Activated CD4-positive, alpha-beta memory T cell treated with anti-CD3 and anti-CD28 coated beads, Interleukin-2, amount 10 ng/mL, durations not matched to agents 7 days and 5 days (primary cell): ENCODE measurements around the gene ZNF280D. TPM values are rescaled to one million over a fixed set of nuclear protein-coding genes. Genes with fewer than 3 reads are reported as not detected.
A peak's percentile ranks its signal among the peaks of the same experiment; 100 is the strongest.
"Not testable (repeated sequence)": the region's sequence is repeated elsewhere in the genome, so short reads cannot be mapped to it uniquely, and the experiment has no call there.

Experiments used
- CTCF ChIA-PET: fragments of 350-600 bp; sonication (Branson Sonifier 250); formaldehyde crosslinking; loops from one replicate; lab custom pipeline; 2021; ENCODE audit warnings: antibody characterized with exemption, inconsistent platforms; lab: Charles Lee
- POLR2A ChIA-PET: fragments of 350-600 bp; sonication (Branson Sonifier 250); formaldehyde crosslinking; loops from one replicate; lab custom pipeline; 2021; ENCODE audit warnings: antibody characterized with exemption; lab: Charles Lee
- DNase-seq: peaks from one replicate; pipeline ENCODE4 v3.0.0-alpha.2; 2020
- H3K27ac Mint-ChIP-seq: one replicate; pipeline ENCODE4 v1.8.0; 2021; ENCODE audit warnings: mild to moderate bottlenecking, mixed read lengths
- H3K27me3 Mint-ChIP-seq: one replicate; pipeline ENCODE4 v1.8.0; 2021; ENCODE audit warnings: mixed read lengths
- H3K36me3 Mint-ChIP-seq: one replicate; pipeline ENCODE4 v1.8.0; 2021; ENCODE audit warnings: low read depth, mixed read lengths
- H3K4me1 Mint-ChIP-seq: one replicate; pipeline ENCODE4 v1.8.0; 2021; ENCODE audit warnings: mixed read lengths
- H3K4me3 Mint-ChIP-seq: one replicate; pipeline ENCODE4 v1.8.0; 2021; ENCODE audit warnings: mild to moderate bottlenecking, mixed read lengths
- H3K9me3 Mint-ChIP-seq: one replicate; pipeline ENCODE4 v1.8.0; 2021; ENCODE audit warnings: mixed read lengths
- total RNA-seq, 2 experiments: library from RNA; stranded (reverse); gene quantifications; one replicate each; pipeline ENCODE4 v1.2.3, GENCODE V29; 2021

ZNF280D gene
- total RNA-seq: 10 to 100 TPM; 23.4 to 24.4 TPM

- POLR2A ChIA-PET: interaction anchor here (0.8 to 2.6 kb wide), 10 partner anchors 9 to 269 kb away, joined by 3 to 10 read pairs (median 4); partner anchors contain the start of genes MNS1 and TCF12
- Mint-ChIP-seq H3K4me1 (peaks cover 35% of the 10 kb centered on the region), H3K27ac (peak within 1 kb of the TSS; percentile 81), H3K4me3 (peak within 1 kb of the TSS; percentile 94), H3K36me3 (peaks cover 19% of the 10 kb centered on the region), H3K9me3 (no peaks in the 10 kb centered on the region), H3K27me3 (peaks cover 3% of the 10 kb centered on the region)
- CTCF ChIA-PET: interaction anchor here (0.7 kb wide), 1 partner anchor 185 kb away, joined by 3 read pairs; the partner anchor contains the start of gene TCF12
- DNase-seq: peak; percentile 82
Observed at GRCh38 chr15:56733136-56734012, at the start of gene ZNF280D. TSS of gene ZNF280D (minus strand) at chr15:56733509. CDS start at chr15:56707109, 26,400 bp downstream.

GRCh38 chr15:56782306-56782705 lies 49.0 kb upstream of the ZNF280D start:
- Mint-ChIP-seq H3K9me3 (peaks cover 30% of the 10 kb centered on the region), H3K4me3 (no peak overlapping the region), H3K27me3 (peaks cover 4% of the 10 kb centered on the region), H3K36me3 (peaks cover 20% of the 10 kb centered on the region), H3K27ac (no peak overlapping the region), H3K4me1 (peaks cover 29% of the 10 kb centered on the region)
- POLR2A ChIA-PET: no interaction called here
- CTCF ChIA-PET: no interaction called here
- DNase-seq: no peak

GRCh38 chr15:56781666-56782065 lies 48.4 kb upstream of the ZNF280D start:
- POLR2A ChIA-PET: no interaction called here
- CTCF ChIA-PET: no interaction called here
- peaks cover 23% of the 10 kb centered on the region for H3K4me1 Mint-ChIP-seq
- no peak overlapping the region for H3K27ac Mint-ChIP-seq
- no peak overlapping the region for H3K4me3 Mint-ChIP-seq
- H3K9me3 Mint-ChIP-seq: peaks cover 30% of the 10 kb centered on the region
- peaks cover 4% of the 10 kb centered on the region for H3K27me3 Mint-ChIP-seq
- no peak for DNase-seq
- H3K36me3 Mint-ChIP-seq: peaks cover 19% of the 10 kb centered on the region

GRCh38 chr15:56780102-56780725 lies 46.9 kb upstream of the ZNF280D start:
- H3K27ac Mint-ChIP-seq, POLR2A ChIA-PET, CTCF ChIA-PET, H3K4me3 Mint-ChIP-seq, H3K27me3 Mint-ChIP-seq: not testable (repeated sequence)
- H3K36me3 Mint-ChIP-seq: peaks cover 15% of the 10 kb centered on the region
- peaks cover 28% of the 10 kb centered on the region for H3K4me1 Mint-ChIP-seq
- H3K9me3 Mint-ChIP-seq: peaks cover 30% of the 10 kb centered on the region
- DNase-seq: peak; percentile 38

- H3K27ac Mint-ChIP-seq, CTCF ChIA-PET, H3K4me3 Mint-ChIP-seq, POLR2A ChIA-PET, H3K27me3 Mint-ChIP-seq, DNase-seq: not testable (repeated sequence)
- Mint-ChIP-seq H3K36me3 (peaks cover 15% of the 10 kb centered on the region), H3K4me1 (peaks cover 34% of the 10 kb centered on the region), H3K9me3 (peaks cover 30% of the 10 kb centered on the region)
Observed at GRCh38 chr15:56779449-56779848, 46.1 kb upstream of the ZNF280D start.

GRCh38 chr15:56778761-56779160 lies 45.5 kb upstream of the ZNF280D start:
- peaks cover 38% of the 10 kb centered on the region for H3K4me1 Mint-ChIP-seq
- ChIA-PET CTCF (no interaction called here), POLR2A (no interaction called here)
- peaks cover 27% of the 10 kb centered on the region for H3K9me3 Mint-ChIP-seq
- no peak for DNase-seq
- no peak overlapping the region for H3K27ac Mint-ChIP-seq
- H3K27me3 Mint-ChIP-seq: peaks cover 11% of the 10 kb centered on the region
- no peak overlapping the region for H3K4me3 Mint-ChIP-seq
- H3K36me3 Mint-ChIP-seq: peaks cover 15% of the 10 kb centered on the region

GRCh38 chr15:56776839-56777238 lies 43.5 kb upstream of the ZNF280D start:
- DNase-seq: no peak
- H3K9me3 Mint-ChIP-seq: peaks cover 17% of the 10 kb centered on the region
- no peak overlapping the region for H3K27ac Mint-ChIP-seq
- no peak overlapping the region for H3K4me3 Mint-ChIP-seq
- H3K4me1 Mint-ChIP-seq: peaks cover 32% of the 10 kb centered on the region
- H3K36me3 Mint-ChIP-seq: peaks cover 15% of the 10 kb centered on the region
- ChIA-PET POLR2A (no interaction called here), CTCF (no interaction called here)
- H3K27me3 Mint-ChIP-seq: peaks cover 11% of the 10 kb centered on the region

- H3K27me3 Mint-ChIP-seq: peaks cover 14% of the 10 kb centered on the region
- ChIA-PET POLR2A (interaction anchor here (1.3 kb wide), 1 partner anchor 10 kb away, joined by 3 read pairs; no protein-coding TSS in a partner anchor), CTCF (no interaction called here)
- no peak for DNase-seq
- H3K36me3 Mint-ChIP-seq: peaks cover 12% of the 10 kb centered on the region
- no peak overlapping the region for H3K27ac Mint-ChIP-seq
- peaks cover 13% of the 10 kb centered on the region for H3K9me3 Mint-ChIP-seq
- H3K4me1 Mint-ChIP-seq: peaks cover 29% of the 10 kb centered on the region
- no peak overlapping the region for H3K4me3 Mint-ChIP-seq
Observed at GRCh38 chr15:56775641-56776040, 42.3 kb upstream of the ZNF280D start.

- no peak overlapping the region for H3K27ac Mint-ChIP-seq
- no peak for DNase-seq
- POLR2A ChIA-PET: interaction anchor here (1.5 kb wide), 1 partner anchor 9 kb away, joined by 3 read pairs; no protein-coding TSS in a partner anchor
- H3K4me3 Mint-ChIP-seq: no peak overlapping the region
- CTCF ChIA-PET: no interaction called here
- H3K9me3 Mint-ChIP-seq: peaks cover 5% of the 10 kb centered on the region
- H3K4me1 Mint-ChIP-seq: peaks cover 22% of the 10 kb centered on the region
- H3K36me3 Mint-ChIP-seq: peaks cover 5% of the 10 kb centered on the region
- peaks cover 14% of the 10 kb centered on the region for H3K27me3 Mint-ChIP-seq
Observed at GRCh38 chr15:56774356-56774755, 41.0 kb upstream of the ZNF280D start.

- Mint-ChIP-seq H3K27ac (no peak overlapping the region), H3K4me3 (no peak overlapping the region), H3K4me1 (peaks cover 22% of the 10 kb centered on the region), H3K36me3 (no peaks in the 10 kb centered on the region), H3K27me3 (peaks cover 14% of the 10 kb centered on the region), H3K9me3 (peaks cover 2% of the 10 kb centered on the region)
- ChIA-PET CTCF (no interaction called here), POLR2A (interaction anchor here (1.1 to 1.5 kb wide), 2 partner anchors 7 to 39 kb away, joined by 3 to 4 read pairs; partner anchors contain the start of gene ZNF280D)
- no peak for DNase-seq
Observed at GRCh38 chr15:56772868-56773639, 39.7 kb upstream of the ZNF280D start.

- H3K9me3 Mint-ChIP-seq: no peaks in the 10 kb centered on the region
- no peak overlapping the region for H3K4me3 Mint-ChIP-seq
- H3K27me3 Mint-ChIP-seq: peaks cover 6% of the 10 kb centered on the region
- CTCF ChIA-PET: no interaction called here
- no peak overlapping the region for H3K27ac Mint-ChIP-seq
- H3K36me3 Mint-ChIP-seq: no peaks in the 10 kb centered on the region
- POLR2A ChIA-PET: no interaction called here
- DNase-seq: no peak
- peaks cover 28% of the 10 kb centered on the region for H3K4me1 Mint-ChIP-seq
Observed at GRCh38 chr15:56770173-56770572, 36.9 kb upstream of the ZNF280D start.

- Mint-ChIP-seq H3K9me3 (no peaks in the 10 kb centered on the region), H3K36me3 (no peaks in the 10 kb centered on the region), H3K27ac (no peak overlapping the region), H3K4me3 (no peak overlapping the region), H3K27me3 (peaks cover 2% of the 10 kb centered on the region), H3K4me1 (peaks cover 25% of the 10 kb centered on the region)
- DNase-seq: no peak
- POLR2A ChIA-PET: no interaction called here
- CTCF ChIA-PET: no interaction called here
Observed at GRCh38 chr15:56767315-56767714, 34.0 kb upstream of the ZNF280D start.
